Spleen (tissue), 11 donors: ENCODE data around the gene ZNF70. TPM values are rescaled to one million over a fixed set of nuclear protein-coding genes. Genes with fewer than 3 reads are reported as not detected.
A peak's percentile ranks its signal among the peaks of the same experiment; 100 is the strongest.

ENCODE experiments used
- DNase-seq: peaks from one replicate; pipeline ENCODE4 v3.0.0-alpha.2; 2020
- H3K27ac ChIP-seq, 8 donors: fragments of 200-600 bp; sonication (generic) in 7 of 8; 1 replicate in 4 of 8; 2 replicates in 4 of 8; pipeline versions ENCODE4 v1.5.0 to v1.8.0; 2016 to 2021; ENCODE audit warnings: inconsistent platforms in 4 of 8, mild to moderate bottlenecking in 4 of 8, moderate library complexity in 1 of 8
- H3K27me3 ChIP-seq, 7 donors: fragments of 200-600 bp; sonication (generic) in 6 of 7; replicated peaks in 1 of 7; 1 replicate in 4 of 7; 2 replicates in 3 of 7; pipeline versions ENCODE4 v1.5.0 to v1.8.0; 2016 to 2021; ENCODE audit warnings: inconsistent platforms in 3 of 7, mild to moderate bottlenecking in 1 of 7
- H3K36me3 ChIP-seq, 6 donors: fragments of 200-600 bp; sonication (generic) in 5 of 6; 1 replicate in 4 of 6; 2 replicates in 2 of 6; pipeline versions ENCODE4 v1.5.0 to v1.8.0; 2016 to 2021; ENCODE audit warnings: inconsistent platforms in 2 of 6
- H3K4me1 ChIP-seq, 6 donors: fragments of 200-600 bp; sonication (generic) in 5 of 6; 1 replicate in 3 of 6; 2 replicates in 3 of 6; pipeline versions ENCODE4 v1.5.0 to v1.8.0; 2016 to 2021; ENCODE audit warnings: inconsistent platforms in 3 of 6
- H3K4me3 ChIP-seq, 8 donors: fragments of 200-600 bp; sonication (generic) in 7 of 8; 1 replicate in 4 of 8; 2 replicates in 4 of 8; pipeline versions ENCODE4 v1.5.0 to v1.8.0; 2016 to 2021; ENCODE audit warnings: inconsistent platforms in 4 of 8, mild to moderate bottlenecking in 4 of 8, moderate library complexity in 2 of 8
- H3K9me3 ChIP-seq, 8 donors: fragments of 200-600 bp; sonication (generic) in 7 of 8; 1 replicate in 4 of 8; 2 replicates in 4 of 8; pipeline versions ENCODE4 v1.5.0 to v1.8.0; 2016 to 2021; ENCODE audit warnings: inconsistent platforms in 4 of 8
- POLR2A ChIP-seq, 3 donors: fragments of 450-650 bp; IDR thresholded peaks; one replicate each; pipeline ENCODE4 v1.5.1; 2017; ENCODE audit warnings: antibody characterized with exemption in 3 of 3, mild to moderate bottlenecking in 1 of 3
- POLR2AphosphoS5 ChIP-seq, 3 donors: sonication (generic); formaldehyde crosslinking; IDR thresholded peaks; one replicate each; pipeline ENCODE4 v1.5.1; 2017; ENCODE audit warnings: antibody characterized with exemption in 3 of 3
- WGBS, 5 donors: extraction: QIAGEN DNeasy Blood & Tissue Kit in 3 of 5; methylation state at CpG; one replicate each; pipeline versions ENCODE4 v1.1.5 to v1.1.7; 2013 to 2018; 5-methylcytosine and 5-hydroxymethylcytosine counted together
- intact Hi-C: fragments of 100-400 bp; cut with DNase I; formaldehyde crosslinking; loops from one replicate; pipeline ENCODE4 v1.15.0; 2023; ENCODE audit warnings: low total_unique reads
- polyA plus RNA-seq, 3 donors: library from polyadenylated mRNA; stranded (reverse); fragments of 200-250 nt; gene quantifications; one replicate each; pipeline ENCODE4 v1.2.1, GENCODE V29; 2013
- total RNA-seq, 7 donors: library from RNA; depleted of rRNA in 3 of 7; stranded (reverse); fragments of >200 nt in 3 of 7; fragmentation: NEBNext Ultra II Directional in 4 of 7; extraction: Animal tissue kit (Norgen Biotek cat#: 25700) in 4 of 7; gene quantifications; one replicate each; pipeline versions ENCODE4 v1.1.0 to v1.2.1, GENCODE V29; 2016 to 2021
- TF ChIP-seq, protein P1 (sequence below), 11 experiments: fragments of 200-600 bp in 7 of 11; fragments of 450-650 bp in 4 of 11; sonication (generic) in 4 of 11; IDR thresholded peaks in 8 of 11; conservative IDR thresholded peaks in 3 of 11; 1 replicate in 7 of 11; 2 replicates in 4 of 11; pipeline versions ENCODE4 v1.4.0 to v1.8.0; 2016 to 2021; ENCODE audit warnings: antibody characterized with exemption in 11 of 11, inconsistent platforms in 4 of 11, mild to moderate bottlenecking in 1 of 11
- donor health status: healthy with polysubstance abuse.
- donor health status: DM: no; HTN: no; CAD: no; lungs with moderate emphysema.
- donor health status: DM: no; HTN: no; CAD: no.
- donor health status: Bipolar disorder and iron deficiency.
- donor health status: healthy.
- donor health status: DM: no; HTN: no; CAD: no.
- donor health status: DM: yes; HTN: yes; CAD: no.

The ZNF70 gene
- total and polyA plus RNA-seq, 10 donors, result 0.55 to 7.4 (median 5.6) TPM

DNA sequence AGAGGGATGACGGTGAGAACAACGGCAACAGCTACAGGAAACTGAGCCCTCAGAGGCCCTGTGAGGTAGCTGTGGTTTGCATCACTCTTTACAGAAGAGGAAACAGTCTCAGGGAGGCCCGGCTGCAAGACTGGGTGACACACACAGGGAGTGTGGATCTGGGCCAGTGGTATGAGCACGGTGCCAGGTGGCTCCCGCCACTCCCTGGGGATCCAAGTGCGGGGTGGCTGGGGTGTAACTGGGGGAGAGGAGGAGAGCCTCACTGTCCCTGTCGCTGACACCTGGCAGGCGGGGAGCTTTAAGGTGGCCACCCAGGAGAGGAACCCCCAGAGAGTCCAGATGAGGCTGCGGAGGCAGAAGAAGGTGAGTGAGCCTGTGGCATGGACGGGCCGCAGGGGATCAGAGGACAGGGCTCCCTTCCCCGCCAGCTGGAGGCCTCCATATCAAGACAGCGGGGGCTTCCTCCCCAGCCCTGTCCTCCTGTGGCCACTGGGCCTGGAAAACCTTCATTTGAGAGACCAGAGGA lies 54.5 kb downstream of the ZNF70 start:
- Histone ChIP-seq H3K36me3 (peaks cover 0 to 86% (median 47%) of the 10 kb centered on the region in 6 donors), H3K9me3 (no peaks in the 10 kb centered on the region), H3K27ac (peak overlapping the region; percentile 79 to 96 (median 94)), H3K4me1 (peaks cover 2 to 46% (median 27%) of the 10 kb centered on the region in 6 donors), H3K4me3 (peak overlapping the region in 5 of 8 donors; percentile 9 to 60 (median 25)), H3K27me3 (no peaks in the 10 kb centered on the region)
- peak; percentile 93 for DNase-seq
- WGBS, 5 donors, result 26 to 38% (median 36%) methylated on average over 9 to 13 of the region's 13 CpGs
- TF ChIP-seq, protein P1, sequence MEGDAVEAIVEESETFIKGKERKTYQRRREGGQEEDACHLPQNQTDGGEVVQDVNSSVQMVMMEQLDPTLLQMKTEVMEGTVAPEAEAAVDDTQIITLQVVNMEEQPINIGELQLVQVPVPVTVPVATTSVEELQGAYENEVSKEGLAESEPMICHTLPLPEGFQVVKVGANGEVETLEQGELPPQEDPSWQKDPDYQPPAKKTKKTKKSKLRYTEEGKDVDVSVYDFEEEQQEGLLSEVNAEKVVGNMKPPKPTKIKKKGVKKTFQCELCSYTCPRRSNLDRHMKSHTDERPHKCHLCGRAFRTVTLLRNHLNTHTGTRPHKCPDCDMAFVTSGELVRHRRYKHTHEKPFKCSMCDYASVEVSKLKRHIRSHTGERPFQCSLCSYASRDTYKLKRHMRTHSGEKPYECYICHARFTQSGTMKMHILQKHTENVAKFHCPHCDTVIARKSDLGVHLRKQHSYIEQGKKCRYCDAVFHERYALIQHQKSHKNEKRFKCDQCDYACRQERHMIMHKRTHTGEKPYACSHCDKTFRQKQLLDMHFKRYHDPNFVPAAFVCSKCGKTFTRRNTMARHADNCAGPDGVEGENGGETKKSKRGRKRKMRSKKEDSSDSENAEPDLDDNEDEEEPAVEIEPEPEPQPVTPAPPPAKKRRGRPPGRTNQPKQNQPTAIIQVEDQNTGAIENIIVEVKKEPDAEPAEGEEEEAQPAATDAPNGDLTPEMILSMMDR (IDR thresholded peaks at IDR 0.05 in 8 of 11, conservative IDR thresholded peaks at IDR 0.05 in 3 of 11), result peak in 1 of 11 experiments; percentile 13
- TF ChIP-seq POLR2AphosphoS5 (IDR thresholded peaks at IDR 0.05) (peak; percentile 78 to 88 (median 80)), POLR2A (IDR thresholded peaks at IDR 0.05) (no peak)
- intact Hi-C loops, result no loop called here

DNA sequence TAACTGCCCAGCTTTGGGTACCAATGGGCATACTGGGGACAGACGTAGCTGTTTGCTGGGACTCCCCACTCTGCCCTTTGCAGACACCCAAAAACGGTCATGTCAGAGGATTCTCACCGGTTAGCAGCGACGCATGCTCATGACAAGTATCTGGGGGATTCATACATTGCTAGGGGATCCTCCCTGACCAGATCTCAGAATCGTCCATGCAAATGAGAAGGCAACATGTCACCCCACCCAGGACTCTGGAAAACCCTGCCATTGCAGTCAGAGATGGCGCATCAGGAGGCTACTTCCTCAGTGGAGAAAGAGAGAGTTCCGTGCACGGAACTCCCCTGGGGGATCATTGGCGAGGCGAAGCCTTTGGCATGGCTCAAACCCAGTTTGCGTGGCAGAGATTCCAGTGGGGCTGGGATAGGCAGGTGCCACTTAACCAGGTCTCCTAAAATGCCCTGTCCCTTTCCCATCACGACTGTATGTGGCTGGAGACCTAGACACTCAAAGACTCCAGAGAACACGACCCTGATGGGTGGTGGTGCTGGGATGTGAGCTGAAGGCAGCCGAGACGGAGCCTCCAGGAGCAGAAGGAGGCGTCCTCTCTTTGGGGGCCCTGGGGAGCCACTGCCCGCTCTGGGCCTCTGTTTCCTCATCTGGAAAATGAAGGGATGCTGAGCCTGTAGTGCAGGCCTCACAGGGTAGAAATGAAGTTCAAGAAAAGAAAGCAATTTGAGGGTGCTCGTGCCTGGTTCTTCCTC lies 55.2 kb downstream of the ZNF70 start:
- 54 to 79% (median 67%) methylated on average over 19 of the region's 19 CpGs for WGBS, 5 donors
- Histone ChIP-seq H3K4me1 (peaks cover 2 to 46% (median 27%) of the 10 kb centered on the region in 6 donors), H3K4me3 (peak overlapping the region in 3 of 8 donors; percentile 23 to 60 (median 25)), H3K36me3 (peaks cover 0 to 86% (median 42%) of the 10 kb centered on the region in 6 donors), H3K27me3 (no peaks in the 10 kb centered on the region), H3K27ac (peak overlapping the region; percentile 79 to 96 (median 94)), H3K9me3 (no peaks in the 10 kb centered on the region)
- intact Hi-C loops, result no loop called here
- TF ChIP-seq, protein P1 (IDR thresholded peaks at IDR 0.05 in 8 of 11, conservative IDR thresholded peaks at IDR 0.05 in 3 of 11), result no peak
- no peak for TF ChIP-seq POLR2AphosphoS5 (IDR thresholded peaks at IDR 0.05)
- TF ChIP-seq POLR2A (IDR thresholded peaks at IDR 0.05), result no peak
- no peak for DNase-seq

DNA sequence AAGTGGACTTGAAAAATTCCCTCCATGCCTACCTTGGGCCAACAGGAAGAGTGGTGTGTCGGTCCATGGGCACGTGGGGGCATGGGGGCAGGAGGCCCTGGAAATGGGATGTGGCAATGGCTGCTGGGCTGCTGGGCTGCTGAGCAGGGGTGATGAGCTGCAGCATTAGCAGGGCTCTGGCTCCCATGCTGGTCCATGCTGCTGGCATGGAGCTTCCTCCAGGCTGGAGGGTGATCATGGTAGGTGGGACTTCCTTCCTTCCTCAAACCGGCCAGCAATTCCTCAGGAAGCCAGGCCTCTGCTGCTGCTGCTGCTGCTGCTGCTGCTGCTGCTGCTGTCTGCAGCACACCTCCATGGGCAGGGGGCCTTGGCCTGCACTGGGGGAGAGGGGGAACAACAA lies 55.8 kb downstream of the ZNF70 start:
- WGBS, 5 donors, result 31 to 63% (median 42%) methylated on average over 3 of the region's 3 CpGs
- Histone ChIP-seq H3K27ac (peak overlapping the region; percentile 79 to 96 (median 94)), H3K36me3 (peaks cover 0 to 86% (median 37%) of the 10 kb centered on the region in 6 donors), H3K4me1 (peaks cover 2 to 46% (median 27%) of the 10 kb centered on the region in 6 donors), H3K4me3 (peak overlapping the region in 1 of 8 donors; percentile 60), H3K9me3 (no peaks in the 10 kb centered on the region), H3K27me3 (no peaks in the 10 kb centered on the region)
- DNase-seq, result no peak
- TF ChIP-seq, protein P1 (IDR thresholded peaks at IDR 0.05 in 8 of 11, conservative IDR thresholded peaks at IDR 0.05 in 3 of 11), result no peak
- TF ChIP-seq POLR2AphosphoS5 (IDR thresholded peaks at IDR 0.05), result no peak
- no peak for TF ChIP-seq POLR2A (IDR thresholded peaks at IDR 0.05)
- intact Hi-C loops, result no loop called here
